HUDEP-2 (cell line): ENCODE measurements around the gene VWA2.

Source experiments
- DNase-seq, 76 experiments: peaks; one replicate each; lab custom pipeline; 2025; ENCODE audit not compliant: unreplicated experiment in 76 of 76; lab: John Stamatoyannopoulos, UW

The VWA2 gene

DNA sequence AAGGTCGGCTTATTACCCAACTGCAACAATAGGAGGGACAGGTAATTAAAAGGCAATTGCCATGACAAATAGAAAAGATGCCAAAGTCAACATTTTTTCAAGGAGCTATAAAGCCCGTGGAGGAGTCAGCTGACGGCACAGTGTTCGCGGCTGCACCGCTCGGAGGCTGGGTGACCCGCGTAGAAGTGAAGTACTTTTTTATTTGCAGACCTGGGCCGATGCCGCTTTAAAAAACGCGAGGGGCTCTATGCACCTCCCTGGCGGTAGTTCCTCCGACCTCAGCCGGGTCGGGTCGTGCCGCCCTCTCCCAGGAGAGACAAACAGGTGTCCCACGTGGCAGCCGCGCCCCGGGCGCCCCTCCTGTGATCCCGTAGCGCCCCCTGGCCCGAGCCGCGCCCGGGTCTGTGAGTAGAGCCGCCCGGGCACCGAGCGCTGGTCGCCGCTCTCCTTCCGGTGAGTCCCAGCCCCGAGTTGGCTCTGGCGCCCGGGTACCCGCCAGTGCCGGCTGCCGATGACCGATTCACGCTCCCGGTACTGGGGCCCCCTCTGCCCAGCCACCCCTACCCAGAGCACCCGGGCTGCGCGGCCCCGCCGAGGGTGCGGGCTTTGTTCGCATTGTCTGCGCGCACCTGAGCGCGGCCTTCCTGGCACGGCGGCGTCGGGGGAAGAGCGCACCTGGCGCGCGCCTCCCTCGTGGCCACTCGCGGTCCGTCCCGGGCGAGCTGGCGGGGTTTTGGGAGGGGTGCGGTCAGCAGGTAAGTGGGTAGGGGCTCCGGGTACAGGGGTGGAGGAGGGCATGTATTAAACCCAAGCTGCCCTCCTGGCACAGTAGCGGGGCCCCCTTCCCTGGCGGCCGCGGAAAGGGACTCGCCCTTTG is at the start of gene VWA2:
VWA2 (plus strand) TSS at position 138 of the 877 bp plus-strand sequence. CDS start 9,460 bp downstream, outside the sequence.
- DNase-seq: no peak

GRCh38 chr10:114189700-114190099 is 49.4 kb upstream of the VWA2 start:
- no peak for DNase-seq

DNA sequence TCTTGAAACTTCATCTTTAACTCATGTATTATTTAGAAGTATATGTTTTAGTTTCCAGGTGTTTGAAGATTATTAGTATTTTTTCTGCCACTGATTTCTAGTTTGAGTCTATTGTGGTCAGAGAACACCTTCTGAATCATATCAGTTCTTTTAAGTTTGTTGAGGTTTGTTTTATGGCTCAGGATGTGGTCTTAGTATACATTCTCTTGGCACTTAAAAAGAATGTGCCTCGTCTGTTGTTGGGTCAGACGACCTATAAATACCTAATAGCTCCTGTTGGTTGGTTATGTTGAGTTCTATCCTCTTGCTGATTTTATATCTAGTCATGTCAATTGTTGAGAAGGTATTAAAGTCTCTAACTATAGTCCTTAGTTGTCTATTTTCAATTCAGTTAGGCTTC is 44.0 kb upstream of the VWA2 start:
- DNase-seq: no peak

- no peak for DNase-seq
These were observed 39.8 kb upstream of the VWA2 start for GRCh38 chr10:114199239-114199638.

- DNase-seq: no peak
These were observed 36.2 kb upstream of the VWA2 start for GRCh38 chr10:114202812-114203211.

DNA sequence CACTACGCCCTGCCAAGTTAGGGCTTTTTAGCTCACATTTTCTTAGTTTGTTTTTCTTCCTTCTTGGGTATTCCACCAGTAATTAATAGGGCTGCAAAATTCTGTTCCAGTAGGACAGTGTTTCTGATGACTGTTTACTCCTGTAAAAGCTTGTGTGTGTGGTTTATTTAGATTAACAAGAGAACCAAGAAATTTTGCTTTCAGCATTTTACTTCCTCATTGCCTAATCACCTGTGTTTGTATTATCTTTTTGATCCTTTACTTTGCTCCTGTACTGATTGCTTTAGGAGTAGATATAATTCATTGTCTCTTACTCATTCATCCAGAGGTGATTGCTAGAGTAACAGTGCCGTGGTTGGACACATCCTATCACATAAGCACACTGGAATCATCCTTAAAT is 32.2 kb upstream of the VWA2 start:
- no peak for DNase-seq

GRCh38 chr10:114207349-114207748 is 31.7 kb upstream of the VWA2 start:
- no peak for DNase-seq

DNA sequence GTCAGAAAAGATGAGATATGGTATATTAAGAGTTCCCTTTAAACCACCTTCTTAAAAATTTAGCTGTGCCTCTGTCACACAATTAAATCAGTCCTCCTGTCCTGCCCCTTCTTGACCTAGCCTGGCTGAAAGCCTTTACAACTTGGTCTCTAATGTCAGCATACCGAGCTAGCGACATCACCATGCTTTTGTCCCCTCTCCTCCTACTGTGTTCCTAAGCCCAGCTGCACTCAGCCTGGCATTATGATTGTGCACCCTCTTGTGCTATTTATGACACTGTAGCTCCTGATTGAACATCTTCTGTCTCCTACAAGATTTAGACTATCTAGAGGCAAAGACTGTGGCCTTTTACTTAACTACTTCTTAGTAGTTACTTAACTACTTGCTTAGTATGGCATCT is 30.7 kb upstream of the VWA2 start:
- DNase-seq: no peak

DNA sequence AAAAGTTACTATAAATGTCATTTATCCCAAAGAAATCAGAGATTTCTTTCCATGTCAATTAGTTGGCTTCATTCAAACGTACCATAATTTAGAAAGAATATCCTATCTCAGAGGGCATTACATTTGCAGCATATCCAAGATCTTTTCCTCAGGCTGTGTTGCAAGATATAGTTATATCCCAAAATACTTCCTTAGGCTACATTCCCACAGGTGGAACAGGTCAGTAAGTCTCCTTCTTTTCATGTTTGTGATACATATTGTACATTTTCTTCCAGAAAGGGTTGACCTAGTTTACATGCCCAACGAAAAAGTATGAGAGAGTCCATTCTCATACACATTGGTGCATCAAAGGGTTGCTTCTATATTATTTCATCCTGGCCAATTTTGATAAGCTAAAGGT is 26.9 kb upstream of the VWA2 start:
- no peak for DNase-seq

DNA sequence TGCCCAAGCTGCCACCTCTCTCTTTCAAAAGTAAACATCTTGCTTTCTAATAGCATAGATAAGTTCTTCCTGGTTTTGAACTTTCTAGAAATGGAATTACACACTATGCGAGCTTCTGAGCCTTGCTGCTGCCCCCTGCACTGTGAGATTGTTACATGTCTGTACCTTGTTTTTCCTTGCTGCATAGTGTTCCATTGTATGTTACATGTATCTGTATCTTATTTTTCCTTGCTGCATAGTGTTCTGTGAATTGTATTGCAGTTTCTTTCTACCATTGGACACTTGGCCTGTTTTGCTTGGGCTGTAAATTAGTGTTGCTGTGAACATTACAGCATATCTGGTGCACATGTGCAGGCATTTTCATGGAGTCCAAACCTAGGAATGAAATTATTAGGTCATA is 24.0 kb upstream of the VWA2 start:
- no peak for DNase-seq

- DNase-seq: no peak
These were observed 18.8 kb upstream of the VWA2 start for GRCh38 chr10:114220281-114220680.

DNA sequence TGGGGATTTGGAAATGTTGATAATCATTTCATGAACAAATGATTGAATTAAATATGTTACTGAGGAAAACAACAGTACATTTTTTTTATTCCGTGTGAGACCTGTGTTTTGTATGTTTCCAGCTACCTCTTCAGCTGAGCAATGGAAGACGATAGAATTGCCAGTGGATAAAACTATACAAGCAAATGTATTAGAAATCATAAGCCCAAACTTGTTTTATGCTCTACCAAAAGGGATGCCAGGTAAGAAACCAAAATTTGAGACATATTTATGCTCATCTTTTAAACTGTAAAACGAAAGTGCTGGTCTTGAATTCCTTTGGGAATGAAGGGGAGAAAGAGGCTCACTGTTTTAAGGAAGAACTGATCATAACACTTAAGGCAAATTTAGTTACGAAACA is 17.8 kb upstream of the VWA2 start:
- DNase-seq: no peak

DNA sequence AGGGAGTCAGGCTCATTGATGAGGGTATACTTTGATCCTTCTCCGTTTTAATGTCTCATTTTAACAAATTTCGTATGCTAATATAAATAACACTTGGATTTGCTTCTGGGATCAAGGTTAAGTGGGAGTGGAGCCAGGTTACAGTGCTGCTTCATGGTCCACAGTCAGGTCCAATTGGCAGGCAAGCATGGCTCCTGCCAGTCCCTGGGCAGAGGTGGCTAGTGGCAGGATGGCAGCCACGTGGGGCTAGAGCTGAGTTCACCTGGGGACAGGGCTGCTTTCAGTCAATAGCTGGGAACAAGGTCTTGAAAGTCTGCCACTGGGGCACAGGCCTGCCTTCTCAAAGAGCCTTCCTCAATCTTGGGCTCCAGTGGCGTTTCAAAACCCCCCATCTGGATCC is 16.0 kb upstream of the VWA2 start:
- no peak for DNase-seq

GRCh38 chr10:114228156-114228555 is 10.9 kb upstream of the VWA2 start:
- DNase-seq: no peak

- DNase-seq: no peak
These were observed 6.4 kb upstream of the VWA2 start for GRCh38 chr10:114232561-114233176.

GRCh38 chr10:114233482-114233881 is 5.6 kb upstream of the VWA2 start:
- no peak for DNase-seq

DNA sequence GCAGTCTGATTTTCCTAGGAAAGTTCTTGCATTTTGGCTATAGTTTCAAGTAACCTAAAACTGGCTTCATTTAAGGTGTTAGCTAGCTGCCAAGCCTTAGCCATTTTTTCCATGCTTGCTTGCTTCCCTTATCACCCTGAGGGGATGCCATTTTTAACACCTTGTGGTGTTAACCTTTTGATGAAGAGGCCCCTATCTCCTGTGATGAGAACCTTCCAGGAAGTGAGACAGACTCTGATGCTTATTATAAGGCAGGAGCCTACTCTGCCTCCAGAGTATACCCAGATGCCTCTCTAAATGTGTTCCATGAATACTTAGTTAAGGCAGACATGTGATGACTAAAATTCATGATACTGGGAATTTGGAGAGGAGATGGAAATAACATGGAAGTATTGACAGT is 4.9 kb upstream of the VWA2 start:
- DNase-seq: no peak

GRCh38 chr10:114239994-114240345 is 916 bp downstream of the VWA2 start:
- no peak for DNase-seq

- DNase-seq: no peak
These were observed 3.2 kb downstream of the VWA2 start for GRCh38 chr10:114242235-114242634.

- DNase-seq: no peak
These were observed 4.6 kb downstream of the VWA2 start for GRCh38 chr10:114243661-114244060.

GRCh38 chr10:114244126-114244525 is 5.1 kb downstream of the VWA2 start:
- DNase-seq: no peak

DNA sequence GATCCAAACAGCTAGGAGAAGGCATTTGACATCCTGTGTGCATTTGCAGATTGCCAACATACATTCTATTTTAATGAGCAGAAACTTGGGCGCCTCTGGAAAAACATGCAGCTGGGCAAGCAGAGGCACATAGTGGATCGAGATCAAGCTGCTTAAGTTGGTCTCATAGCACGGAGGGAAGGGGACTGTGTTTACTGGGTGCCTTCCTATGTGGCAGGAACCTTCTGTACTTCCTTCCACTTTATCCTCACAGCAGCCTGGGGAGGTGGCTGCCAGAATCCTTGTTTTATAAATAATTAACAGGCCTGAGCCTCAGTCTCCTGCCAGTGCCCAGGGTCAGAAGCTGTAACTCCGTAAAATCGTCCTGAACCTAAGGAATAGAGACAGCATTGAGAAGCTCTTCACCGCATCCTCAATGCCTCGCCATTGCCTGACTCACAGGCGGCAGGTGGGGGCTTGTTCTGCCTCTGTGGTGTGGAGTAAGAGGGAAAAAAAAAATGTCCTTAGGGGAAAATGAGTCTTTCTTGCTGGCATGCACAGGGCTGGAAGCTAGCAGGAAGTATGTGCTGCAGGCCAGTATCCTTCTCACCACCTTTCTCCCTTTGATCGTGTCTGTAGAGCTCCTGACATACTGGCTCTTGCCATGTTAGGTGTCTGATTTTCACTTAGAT is 6.2 kb downstream of the VWA2 start:
- no peak for DNase-seq
